A549 (cell line): Measurements from ENCODE around the gene MPHOSPH9. TPM values are rescaled to one million over a fixed set of nuclear protein-coding genes. Genes with fewer than 3 reads are reported as not detected.

Experiments
- ATAC-seq, 2 experiments: fragments of 200-7000 bp in 1 of 2; fragments of >200 bp in 1 of 2; cut with Nextera tagmentation in 1 of 2; cut with Tn5 transposase in 1 of 2; 3 replicates each; pipeline versions ENCODE4 v1.8.0 to v1.9.1; 2018 to 2020; ENCODE audit warnings: mild to moderate bottlenecking in 1 of 2, moderate library complexity in 1 of 2
- CTCF ChIA-PET: fragments of 300-600 bp; sonication (Branson Sonifier 250); formaldehyde crosslinking; extraction: SDS; loops from one replicate; lab custom pipeline; 2021; ENCODE audit warnings: antibody characterized with exemption, inconsistent platforms; lab: Yijun Ruan, JAX
- POLR2A ChIA-PET: fragments of 350-600 bp; formaldehyde crosslinking; extraction: SDS; loops from one replicate; lab custom pipeline; 2021; ENCODE audit warnings: antibody characterized with exemption, inconsistent platforms; lab: Yijun Ruan, JAX
- DNase-seq, 2 experiments: peaks; one replicate each; pipeline versions ENCODE4 v3.0.0 to v3.0.0-alpha.2; 2011 to 2016; ENCODE audit warnings: low read depth in 1 of 2, low spot score in 1 of 2
- FAIRE-seq: peaks from 2 replicates; lab custom pipeline; 2011; peaks lifted over from hg19 to GRCh38; lab: Jason Lieb, UNC
- H3K27ac ChIP-seq, 2 experiments: fragments of >200 bp; sonication (Bioruptor Twin); formaldehyde crosslinking; 3 replicates each; pipeline ENCODE4 v1.5.1; 2016 to 2017
- H3K4me1 ChIP-seq: fragments of >200 bp; sonication (Bioruptor Twin); formaldehyde crosslinking; 3 replicates; pipeline ENCODE4 v1.6.1; 2016
- H3K4me2 ChIP-seq: fragments of >200 bp; sonication (Bioruptor Twin); formaldehyde crosslinking; 3 replicates; pipeline ENCODE4 v1.6.1; 2016
- H3K4me3 ChIP-seq: fragments of >200 bp; sonication (Bioruptor Twin); formaldehyde crosslinking; 3 replicates; pipeline ENCODE4 v1.5.1; 2016
- H3K9me3 ChIP-seq: fragments of >200 bp; sonication (Bioruptor Twin); formaldehyde crosslinking; 3 replicates; pipeline ENCODE4 v1.6.1; 2016
- CEBPB ChIP-seq, 2 experiments: fragments of >200 bp in 1 of 2; sonication (Bioruptor Twin) in 1 of 2; formaldehyde crosslinking in 1 of 2; IDR thresholded peaks; 2 replicates each; pipeline ENCODE4 v1.6.1; 2012 to 2016
- CHD4 ChIP-seq: fragments of 200-600 bp; sonication (generic); IDR thresholded peaks from 2 replicates; pipeline ENCODE4 v1.6.1; 2016; ENCODE audit warnings: antibody characterized with exemption, mild to moderate bottlenecking, borderline replicate concordance
- EHMT2 ChIP-seq: fragments of 200-600 bp; sonication (generic); IDR thresholded peaks from 2 replicates; pipeline ENCODE4 v1.6.1; 2016; ENCODE audit warnings: antibody characterized with exemption, low read depth, mild to moderate bottlenecking, moderate library complexity
- FOSL2 ChIP-seq, 2 experiments: fragments of 450-650 bp in 1 of 2; fragments of >200 bp in 1 of 2; sonication (Bioruptor Twin) in 1 of 2; formaldehyde crosslinking; IDR thresholded peaks; 2 replicates each; pipeline versions ENCODE4 v1.5.0 to v1.6.1; 2016 to 2020; ENCODE audit warnings: mild to moderate bottlenecking in 1 of 2, moderate library complexity in 1 of 2
- FOXS1 ChIP-seq: fragments of 250-450 bp; sonication (Bioruptor Pico); IDR thresholded peaks from 2 replicates; pipeline ENCODE4 v1.5.0; 2020; ENCODE audit warnings: mild to moderate bottlenecking, moderate library complexity
- GATA3 ChIP-seq: IDR thresholded peaks from 2 replicates; pipeline ENCODE4 v1.6.1; 2012; ENCODE audit warnings: borderline replicate concordance
- HOXB13 ChIP-seq: fragments of 250-450 bp; sonication (Bioruptor Pico); IDR thresholded peaks from 2 replicates; pipeline ENCODE4 v1.5.0; 2020; ENCODE audit warnings: low read depth, mild to moderate bottlenecking, moderate library complexity
- JUNB ChIP-seq: fragments of >200 bp; sonication (Bioruptor Twin); formaldehyde crosslinking; IDR thresholded peaks from 2 replicates; pipeline ENCODE4 v1.6.1; 2016
- MYC ChIP-seq: IDR thresholded peaks from 2 replicates; pipeline ENCODE4 v1.6.1; 2012; ENCODE audit warnings: mild to moderate bottlenecking, inconsistent platforms, low read length, improper control_type of control experiment, borderline replicate concordance
- NFE2L2 ChIP-seq: fragments of 150-350 bp; conservative IDR thresholded peaks from 2 replicates; pipeline ENCODE4 v1.6.1; 2014; ENCODE audit warnings: low read length
- POLR2A ChIP-seq: IDR thresholded peaks from 2 replicates; pipeline ENCODE4 v1.6.1; 2012; ENCODE audit warnings: mild to moderate bottlenecking, low read length
- POLR2AphosphoS2 ChIP-seq: conservative IDR thresholded peaks from 2 replicates; pipeline ENCODE4 v1.6.1; 2012; ENCODE audit warnings: low read length, improper control_type of control experiment, inconsistent platforms
- RARB ChIP-seq: fragments of 250-450 bp; sonication (Bioruptor Pico); IDR thresholded peaks from 2 replicates; pipeline ENCODE4 v1.8.0; 2021; ENCODE audit warnings: mild to moderate bottlenecking, moderate library complexity
- RFX5 ChIP-seq: fragments of 450-650 bp; IDR thresholded peaks from 2 replicates; pipeline ENCODE4 v1.7.1; 2014; ENCODE audit warnings: antibody characterized with exemption, mild to moderate bottlenecking, moderate library complexity
- RNF2 ChIP-seq: fragments of 200-600 bp; sonication (generic); IDR thresholded peaks from 2 replicates; pipeline ENCODE4 v1.6.1; 2016; ENCODE audit warnings: low read depth, mild to moderate bottlenecking, antibody characterized with exemption, moderate library complexity, borderline replicate concordance
- SREBF2 ChIP-seq: fragments of 450-650 bp; IDR thresholded peaks from 2 replicates; pipeline ENCODE4 v1.6.1; 2014; ENCODE audit warnings: mild to moderate bottlenecking, moderate library complexity
- ZFP36 ChIP-seq: fragments of 450-650 bp; IDR thresholded peaks from 2 replicates; pipeline ENCODE4 v1.6.1; 2014; ENCODE audit warnings: borderline replicate concordance; ENCODE audit not compliant: partially characterized antibody
- ZNF302 ChIP-seq: fragments of 250-450 bp; sonication (Bioruptor Pico); IDR thresholded peaks from 2 replicates; pipeline ENCODE4 v1.9.0; 2021; ENCODE audit warnings: inconsistent platforms, mild to moderate bottlenecking, moderate library complexity
- ZSCAN20 ChIP-seq: fragments of 250-450 bp; sonication (Bioruptor Pico); IDR thresholded peaks from 2 replicates; pipeline ENCODE4 v1.8.0; 2022; ENCODE audit warnings: mild to moderate bottlenecking, moderate library complexity
- WGBS: methylation state at CpG from one replicate; pipeline ENCODE4 v1.1.6; 2017; ENCODE audit errors: missing lambda C conversion rate; 5-methylcytosine and 5-hydroxymethylcytosine counted together
- polyA plus RNA-seq, 4 experiments: library from polyadenylated mRNA; depleted of rRNA in 3 of 4; stranded (reverse); fragments of >200 nt; fragmentation: RNase III in 1 of 4; extraction: RNeasy Plus Mini Kit Qiagen cat#74134 plus additional on column Dnase treatment in 1 of 4; gene quantifications; 2 replicates in 3 of 4; 3 replicates in 1 of 4; pipeline ENCODE4 v1.2.3, GENCODE V29; 2011 to 2017
- TF ChIP-seq, protein P1 (sequence below): IDR thresholded peaks from 2 replicates; pipeline ENCODE4 v1.6.1; 2012
- TF ChIP-seq, protein P2 (sequence below): fragments of 450-650 bp; IDR thresholded peaks from 2 replicates; pipeline ENCODE4 v1.6.1; 2014; ENCODE audit warnings: antibody characterized with exemption
- TF ChIP-seq, protein P3 (sequence below): IDR thresholded peaks from 2 replicates; pipeline ENCODE4 v1.6.1; 2012; ENCODE audit warnings: low read depth, borderline replicate concordance

MPHOSPH9 gene
- polyA plus RNA-seq, 2 of the 4 experiments (the other 2 are of a cell fraction), result 31.0 to 74.9 TPM

DNA sequence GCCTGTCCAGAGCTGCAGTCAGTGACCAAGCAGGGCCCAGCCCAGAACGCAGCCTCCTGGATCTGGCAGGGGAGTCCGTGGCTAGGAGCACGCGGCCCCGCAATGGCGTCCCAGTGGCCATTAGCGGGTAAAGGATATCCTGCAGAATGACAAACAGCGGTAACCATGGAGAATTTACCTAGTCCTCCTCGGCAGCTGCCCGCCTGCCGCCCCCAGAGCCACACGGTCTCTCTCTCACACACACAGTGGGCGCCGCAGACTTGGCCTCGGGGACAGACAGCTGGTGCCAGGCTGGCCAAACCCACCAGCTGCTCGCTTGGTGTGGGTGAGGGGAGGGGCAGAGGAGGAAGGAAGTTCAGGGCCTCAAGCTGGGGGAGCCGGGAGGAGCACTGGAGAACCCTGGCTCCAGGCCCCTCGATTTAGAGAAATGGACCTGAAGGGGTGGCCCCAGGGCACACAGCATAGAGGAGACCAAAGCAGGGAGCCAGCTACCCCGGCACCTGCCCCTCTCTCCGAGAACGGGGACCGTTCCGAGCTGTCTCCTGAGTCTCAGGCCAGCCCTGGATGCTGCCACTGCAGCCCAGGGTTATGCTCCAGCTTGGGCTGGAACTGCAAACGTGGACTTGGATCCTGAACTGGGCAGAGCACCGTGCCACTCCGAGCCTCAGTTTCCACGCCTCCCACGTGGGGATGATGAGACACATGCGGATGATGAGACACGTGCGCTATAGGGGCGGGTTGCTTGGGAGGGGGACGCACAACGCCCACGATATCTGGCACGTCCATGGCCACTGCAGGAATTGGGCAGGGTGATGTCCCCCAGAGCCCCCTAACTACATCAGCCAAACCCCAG is 35.3 kb upstream of the MPHOSPH9 start:
- 93% methylated on average over 36 of the region's 36 CpGs for WGBS
- DNase-seq (no peak), FAIRE-seq (no peak), ATAC-seq (no peak)
- peaks cover 16% of the 10 kb centered on the region for H3K4me1 ChIP-seq
- TF ChIP-seq EHMT2, result no peak
- TF ChIP-seq, protein P1, sequence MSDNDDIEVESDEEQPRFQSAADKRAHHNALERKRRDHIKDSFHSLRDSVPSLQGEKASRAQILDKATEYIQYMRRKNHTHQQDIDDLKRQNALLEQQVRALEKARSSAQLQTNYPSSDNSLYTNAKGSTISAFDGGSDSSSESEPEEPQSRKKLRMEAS, result no peak
- no peak for TF ChIP-seq RFX5
- no peak for TF ChIP-seq HOXB13 (CRISPR knock-in tag)
- no peak for TF ChIP-seq ZNF302
- TF ChIP-seq RNF2, result no peak
- TF ChIP-seq CEBPB (IDR thresholded peaks at IDR 0.05), result no peak
- TF ChIP-seq FOSL2 (IDR thresholded peaks at IDR 0.05), result no peak
- no peak for TF ChIP-seq FOSL2 (CRISPR knock-in tag; IDR thresholded peaks at IDR 0.05)
- TF ChIP-seq, protein P2, sequence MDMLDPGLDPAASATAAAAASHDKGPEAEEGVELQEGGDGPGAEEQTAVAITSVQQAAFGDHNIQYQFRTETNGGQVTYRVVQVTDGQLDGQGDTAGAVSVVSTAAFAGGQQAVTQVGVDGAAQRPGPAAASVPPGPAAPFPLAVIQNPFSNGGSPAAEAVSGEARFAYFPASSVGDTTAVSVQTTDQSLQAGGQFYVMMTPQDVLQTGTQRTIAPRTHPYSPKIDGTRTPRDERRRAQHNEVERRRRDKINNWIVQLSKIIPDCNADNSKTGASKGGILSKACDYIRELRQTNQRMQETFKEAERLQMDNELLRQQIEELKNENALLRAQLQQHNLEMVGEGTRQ, result no peak
- TF ChIP-seq JUNB, result no peak
- no peak for TF ChIP-seq ZFP36
- TF ChIP-seq GATA3, result no peak
- no peak overlapping the region for H3K27ac ChIP-seq
- no peak overlapping the region for H3K4me2 ChIP-seq
- H3K9me3 ChIP-seq, result no peaks in the 10 kb centered on the region
- ChIA-PET POLR2A (no interaction called here), CTCF (interaction anchor here (0.9 to 2.3 kb wide), 3 partner anchors 17 to 314 kb away, joined by 3 to 12 read pairs (median 3); no protein-coding TSS in a partner anchor)
- no peak overlapping the region for H3K4me3 ChIP-seq

DNA sequence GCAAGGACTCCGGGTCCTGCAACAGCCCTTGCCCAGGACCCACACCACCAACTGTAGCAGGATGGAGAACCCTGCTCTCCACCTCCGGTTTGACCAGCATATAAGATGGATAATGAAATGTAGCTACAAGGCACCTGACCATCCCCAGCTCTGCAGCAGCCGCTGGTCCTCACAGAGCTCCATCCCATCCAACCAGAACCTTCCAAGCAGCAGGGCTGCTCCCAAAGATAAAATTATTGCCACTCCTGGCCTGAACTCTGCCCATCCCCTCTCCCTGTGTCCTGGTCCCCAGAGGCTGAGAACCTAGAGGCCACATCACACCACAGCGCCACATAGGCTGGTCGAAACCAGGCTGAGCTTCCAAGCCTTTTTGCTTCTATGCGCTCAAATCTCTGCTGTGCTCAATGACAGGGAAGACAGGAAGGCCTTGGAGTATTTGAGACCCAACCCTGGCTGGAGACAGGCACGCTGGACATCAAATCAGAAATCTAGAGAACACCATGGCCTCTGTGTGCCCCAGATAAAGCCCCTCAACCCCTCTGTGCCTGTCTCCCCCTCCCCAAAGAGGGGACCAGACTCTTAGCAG is 34.5 kb upstream of the MPHOSPH9 start:
- DNase-seq, result no peak
- POLR2A ChIA-PET, result no interaction called here
- CTCF ChIA-PET, result interaction anchor here (0.7 to 2.3 kb wide), 4 partner anchors 14 to 315 kb away, joined by 3 to 12 read pairs (median 3); no protein-coding TSS in a partner anchor
- Histone ChIP-seq H3K27ac (no peak overlapping the region), H3K4me1 (peaks cover 12% of the 10 kb centered on the region), H3K4me2 (no peak overlapping the region), H3K4me3 (no peak overlapping the region), H3K9me3 (no peaks in the 10 kb centered on the region)
- 88% methylated on average over 7 of the region's 7 CpGs for WGBS
- TF ChIP-seq ZSCAN20 (no peak), NFE2L2 (no peak), MYC (no peak), SREBF2 (no peak), RFX5 (no peak), JUNB (no peak), RARB (no peak), FOXS1 (CRISPR knock-in tag) (no peak), CHD4 (no peak), POLR2A (no peak), POLR2AphosphoS2 (no peak)
- TF ChIP-seq, protein P3, sequence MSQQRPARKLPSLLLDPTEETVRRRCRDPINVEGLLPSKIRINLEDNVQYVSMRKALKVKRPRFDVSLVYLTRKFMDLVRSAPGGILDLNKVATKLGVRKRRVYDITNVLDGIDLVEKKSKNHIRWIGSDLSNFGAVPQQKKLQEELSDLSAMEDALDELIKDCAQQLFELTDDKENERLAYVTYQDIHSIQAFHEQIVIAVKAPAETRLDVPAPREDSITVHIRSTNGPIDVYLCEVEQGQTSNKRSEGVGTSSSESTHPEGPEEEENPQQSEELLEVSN, result no peak
- TF ChIP-seq, protein P2, result no peak
- no peak for FAIRE-seq
- no peak for ATAC-seq
